Karpas-422 (cell line): ENCODE results near the gene ADARB1. TPM values are rescaled to one million over a fixed set of nuclear protein-coding genes. Genes with fewer than 3 reads are reported as not detected.

Source experiments
- DNase-seq: peaks from one replicate; pipeline ENCODE4 v3.0.0-alpha.2; 2015
- H2AFZ ChIP-seq: fragments of 200-600 bp; sonication (generic); 2 replicates; pipeline ENCODE4 v1.6.1; 2014; ENCODE audit warnings: antibody characterized with exemption, low read length, mixed read lengths
- H3K27ac ChIP-seq: fragments of 200-600 bp; sonication (generic); 2 replicates; pipeline ENCODE4 v1.5.1; 2014; ENCODE audit warnings: mild to moderate bottlenecking, low read length, moderate library complexity
- H3K27me3 ChIP-seq: fragments of 200-600 bp; sonication (generic); 2 replicates; pipeline ENCODE4 v1.6.1; 2014; ENCODE audit warnings: low read length, mixed read lengths
- H3K36me3 ChIP-seq: fragments of 200-600 bp; sonication (generic); 2 replicates; pipeline ENCODE4 v1.6.1; 2014; ENCODE audit warnings: low read length, mixed read lengths; ENCODE audit not compliant: insufficient read depth
- H3K4me1 ChIP-seq: fragments of 200-600 bp; sonication (generic); 2 replicates; pipeline ENCODE4 v1.6.1; 2014; ENCODE audit warnings: mild to moderate bottlenecking, low read length, mixed read lengths
- H3K4me2 ChIP-seq: fragments of 200-600 bp; sonication (generic); 2 replicates; pipeline ENCODE4 v1.6.1; 2014; ENCODE audit warnings: low read length, low read depth, mild to moderate bottlenecking; ENCODE audit not compliant: poor library complexity, severe bottlenecking
- H3K4me3 ChIP-seq: fragments of 200-600 bp; sonication (generic); 2 replicates; pipeline ENCODE4 v1.5.1; 2014; ENCODE audit warnings: mild to moderate bottlenecking, antibody characterized with exemption, low read length, mixed read lengths
- H3K79me2 ChIP-seq: fragments of 200-600 bp; sonication (generic); 2 replicates; pipeline ENCODE4 v1.6.1; 2014; ENCODE audit warnings: mild to moderate bottlenecking, low read length, mixed read lengths
- H3K9ac ChIP-seq: fragments of 200-600 bp; sonication (generic); 2 replicates; pipeline ENCODE4 v1.6.0; 2014; ENCODE audit warnings: low read length
- H3K9me2 ChIP-seq: fragments of 200-600 bp; sonication (generic), shearing (Covaris generic); replicated peaks from 2 replicates; pipeline ENCODE4 v1.6.0; 2014; ENCODE audit warnings: mild to moderate bottlenecking, low read length, moderate library complexity; ENCODE audit not compliant: insufficient read depth
- H3K9me3 ChIP-seq: fragments of 300-700, 200-600 bp; sonication (generic); 2 replicates; pipeline ENCODE4 v1.6.1; 2014; ENCODE audit warnings: low read length, mixed read lengths
- H4K20me1 ChIP-seq: fragments of 200-600 bp; sonication (generic); 2 replicates; pipeline ENCODE4 v1.6.1; 2014; ENCODE audit warnings: mild to moderate bottlenecking, antibody characterized with exemption, low read length, low read depth; ENCODE audit not compliant: insufficient read depth
- total RNA-seq: library from RNA; depleted of rRNA; stranded (reverse); fragments of >200 nt; shearing (Covaris generic); gene quantifications from 2 replicates; pipeline ENCODE4 v1.2.3, GENCODE V29; 2014; ENCODE audit warnings: low replicate concordance

ADARB1 gene
- total RNA-seq, 1 experiment from 2014 or later, result 2.0 TPM

- Histone ChIP-seq H3K36me3 (no peaks in the 10 kb centered on the region), H3K79me2 (no peaks in the 10 kb centered on the region), H3K9me3 (no peaks in the 10 kb centered on the region), H3K27ac (no peak overlapping the region), H3K4me3 (no peak overlapping the region), H3K27me3 (no peaks in the 10 kb centered on the region), H3K9ac (no peak overlapping the region), H4K20me1 (no peaks in the 10 kb centered on the region), H3K9me2 (no peaks in the 10 kb centered on the region), H2AFZ (no peak overlapping the region), H3K4me1 (peaks cover 9% of the 10 kb centered on the region), H3K4me2 (peak overlapping the region; percentile 24)
- no peak for DNase-seq
These were observed 18.0 kb upstream of the ADARB1 start for GRCh38 chr21:45056296-45056904.

- H3K4me3 ChIP-seq, result no peak overlapping the region
- H4K20me1 ChIP-seq, result no peaks in the 10 kb centered on the region
- no peaks in the 10 kb centered on the region for H3K27me3 ChIP-seq
- no peaks in the 10 kb centered on the region for H3K9me3 ChIP-seq
- no peaks in the 10 kb centered on the region for H3K79me2 ChIP-seq
- DNase-seq, result no peak
- no peak overlapping the region for H3K9ac ChIP-seq
- no peaks in the 10 kb centered on the region for H3K36me3 ChIP-seq
- H3K9me2 ChIP-seq, result no peaks in the 10 kb centered on the region
- H3K4me2 ChIP-seq, result no peak overlapping the region
- peaks cover 9% of the 10 kb centered on the region for H3K4me1 ChIP-seq
- no peak overlapping the region for H3K27ac ChIP-seq
- H2AFZ ChIP-seq, result no peak overlapping the region
These were observed 17.3 kb upstream of the ADARB1 start for GRCh38 chr21:45056917-45057560.

GRCh38 chr21:45057886-45058285 lies 16.5 kb upstream of the ADARB1 start:
- H3K4me2 ChIP-seq, result no peak overlapping the region
- H3K4me1 ChIP-seq, result peaks cover 9% of the 10 kb centered on the region
- H3K9me3 ChIP-seq, result no peaks in the 10 kb centered on the region
- H3K4me3 ChIP-seq, result no peak overlapping the region
- no peak overlapping the region for H2AFZ ChIP-seq
- H3K9me2 ChIP-seq, result no peaks in the 10 kb centered on the region
- no peaks in the 10 kb centered on the region for H3K79me2 ChIP-seq
- no peaks in the 10 kb centered on the region for H4K20me1 ChIP-seq
- no peak overlapping the region for H3K9ac ChIP-seq
- no peaks in the 10 kb centered on the region for H3K36me3 ChIP-seq
- H3K27me3 ChIP-seq, result no peaks in the 10 kb centered on the region
- no peak overlapping the region for H3K27ac ChIP-seq
- DNase-seq, result no peak

- Histone ChIP-seq H3K36me3 (no peaks in the 10 kb centered on the region), H3K4me1 (peaks cover 9% of the 10 kb centered on the region), H3K9me2 (no peaks in the 10 kb centered on the region), H3K79me2 (no peaks in the 10 kb centered on the region), H4K20me1 (no peaks in the 10 kb centered on the region), H3K27ac (no peak overlapping the region), H3K9me3 (no peaks in the 10 kb centered on the region), H3K4me3 (no peak overlapping the region), H3K9ac (no peak overlapping the region), H2AFZ (no peak overlapping the region), H3K27me3 (no peaks in the 10 kb centered on the region), H3K4me2 (no peak overlapping the region)
- DNase-seq, result no peak
These were observed 15.3 kb upstream of the ADARB1 start for GRCh38 chr21:45059121-45059520.

GRCh38 chr21:45060089-45060488 lies 14.3 kb upstream of the ADARB1 start:
- Histone ChIP-seq H3K4me1 (peaks cover 9% of the 10 kb centered on the region), H3K9me2 (no peaks in the 10 kb centered on the region), H3K9me3 (no peaks in the 10 kb centered on the region), H3K27ac (no peak overlapping the region), H4K20me1 (no peaks in the 10 kb centered on the region), H3K27me3 (no peaks in the 10 kb centered on the region), H3K4me2 (no peak overlapping the region), H3K36me3 (no peaks in the 10 kb centered on the region), H2AFZ (no peak overlapping the region), H3K4me3 (no peak overlapping the region), H3K79me2 (no peaks in the 10 kb centered on the region), H3K9ac (no peak overlapping the region)
- DNase-seq, result no peak

- Histone ChIP-seq H3K9me3 (no peaks in the 10 kb centered on the region), H3K9me2 (no peaks in the 10 kb centered on the region), H3K9ac (no peak overlapping the region), H3K27ac (no peak overlapping the region), H3K36me3 (no peaks in the 10 kb centered on the region), H3K4me3 (no peak overlapping the region), H3K79me2 (no peaks in the 10 kb centered on the region), H2AFZ (no peak overlapping the region), H4K20me1 (no peaks in the 10 kb centered on the region), H3K4me2 (no peak overlapping the region), H3K27me3 (no peaks in the 10 kb centered on the region), H3K4me1 (peaks cover 8% of the 10 kb centered on the region)
- no peak for DNase-seq
These were observed 13.6 kb upstream of the ADARB1 start for GRCh38 chr21:45060675-45061311.

- Histone ChIP-seq H3K4me1 (no peaks in the 10 kb centered on the region), H4K20me1 (no peaks in the 10 kb centered on the region), H3K4me2 (no peak overlapping the region), H3K9me3 (no peaks in the 10 kb centered on the region), H3K79me2 (no peaks in the 10 kb centered on the region), H3K9me2 (no peaks in the 10 kb centered on the region), H3K27ac (no peak overlapping the region), H3K9ac (no peak overlapping the region), H3K36me3 (no peaks in the 10 kb centered on the region), H2AFZ (no peak overlapping the region), H3K4me3 (no peak overlapping the region), H3K27me3 (no peaks in the 10 kb centered on the region)
- no peak for DNase-seq
These were observed 10.3 kb upstream of the ADARB1 start for GRCh38 chr21:45064091-45064490.

GRCh38 chr21:45064618-45065399 lies 9.6 kb upstream of the ADARB1 start:
- no peaks in the 10 kb centered on the region for H3K9me3 ChIP-seq
- no peaks in the 10 kb centered on the region for H3K4me1 ChIP-seq
- no peaks in the 10 kb centered on the region for H3K79me2 ChIP-seq
- DNase-seq, result no peak
- H2AFZ ChIP-seq, result no peak overlapping the region
- no peak overlapping the region for H3K4me3 ChIP-seq
- no peaks in the 10 kb centered on the region for H3K27me3 ChIP-seq
- no peaks in the 10 kb centered on the region for H3K36me3 ChIP-seq
- no peak overlapping the region for H3K27ac ChIP-seq
- H3K9me2 ChIP-seq, result no peaks in the 10 kb centered on the region
- no peak overlapping the region for H3K9ac ChIP-seq
- no peaks in the 10 kb centered on the region for H4K20me1 ChIP-seq
- H3K4me2 ChIP-seq, result no peak overlapping the region
